ENCODE measurements around the gene TTLL10.

TTLL10 gene

DNA sequence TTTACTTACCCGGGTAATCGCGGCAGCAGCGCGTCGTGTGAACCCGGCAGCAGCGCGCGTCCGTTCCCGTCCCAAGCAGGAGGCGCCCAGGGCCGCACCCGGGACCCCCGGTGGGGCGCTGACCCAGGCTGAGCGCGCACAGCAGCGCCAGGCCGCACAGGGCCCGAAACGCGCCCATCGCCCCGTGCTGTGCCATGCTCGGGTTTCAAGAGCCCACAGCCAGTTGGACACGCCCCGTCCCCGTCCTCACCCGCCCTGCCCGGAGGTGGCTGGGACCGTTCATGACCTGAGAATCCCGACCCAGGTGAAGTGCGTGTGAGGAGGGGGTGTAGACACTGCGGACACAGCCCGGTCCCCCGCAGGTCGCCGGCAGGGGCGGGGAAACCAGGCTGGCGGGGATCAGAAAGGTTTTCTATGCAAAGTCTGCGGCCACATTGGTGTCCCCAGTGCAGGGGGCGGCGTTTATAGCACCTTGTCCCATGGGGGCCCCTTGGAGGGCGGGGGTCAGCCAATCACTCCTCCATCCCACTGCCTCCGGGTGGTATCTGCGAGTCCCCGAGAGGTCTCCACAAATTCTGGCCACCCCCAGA is 32.8 kb downstream of the TTLL10 start, which contains the start of gene TNFRSF18:
TNFRSF18 (minus strand) TSS at position 217 of the 590 bp plus-strand sequence; CDS start at position 196, 21 bp downstream.
- DNase-seq (ENCODE audit: low read depth), result no peak

DNA sequence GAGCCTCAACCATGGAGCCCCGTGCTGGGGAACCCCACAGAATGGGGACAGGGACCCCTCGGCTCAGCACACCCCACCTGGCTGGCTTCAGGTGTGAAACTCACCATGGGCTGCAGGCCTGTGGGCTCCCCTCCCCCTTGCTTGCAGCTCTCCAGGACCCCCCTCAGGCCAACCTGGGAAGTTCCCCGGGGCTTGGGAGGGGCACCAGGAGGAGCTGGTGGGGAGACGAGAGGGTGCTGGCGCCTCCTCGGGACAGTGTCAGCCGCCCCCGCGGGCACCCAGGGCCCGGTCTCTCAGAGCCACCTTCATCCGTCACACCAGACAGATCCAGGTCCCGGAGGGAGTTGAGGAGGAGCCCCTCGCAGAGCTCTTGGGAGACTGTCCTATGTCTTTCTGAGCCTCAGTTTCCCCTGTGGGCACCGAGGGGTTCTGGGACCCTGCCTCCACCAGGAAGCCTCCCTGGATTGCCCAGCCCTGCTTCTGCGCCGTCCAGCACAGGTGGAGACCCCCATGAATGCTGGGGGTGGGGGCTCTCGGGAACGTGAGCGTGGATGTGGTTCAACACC is 33.4 kb downstream of the TTLL10 start:
- DNase-seq (ENCODE audit: low read depth), result no peak

DNA sequence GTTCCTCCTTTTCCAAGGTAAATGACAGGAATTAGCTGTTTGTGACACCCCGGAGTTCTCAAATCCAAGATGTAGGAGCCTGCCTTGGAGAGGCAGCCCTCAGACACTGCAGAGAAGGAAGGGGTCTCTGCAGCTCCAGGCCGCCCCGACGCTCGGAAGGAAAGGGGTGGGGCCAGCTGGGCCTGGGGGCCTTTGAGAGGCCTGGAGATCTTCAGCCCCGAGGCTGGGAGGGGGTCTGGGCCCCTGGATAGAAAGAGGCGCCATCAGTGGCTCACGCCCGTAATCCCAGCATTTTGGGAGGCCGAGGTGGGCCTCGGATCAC is 33.9 kb downstream of the TTLL10 start:
- DNase-seq (ENCODE audit: low read depth), result no peak

DNA sequence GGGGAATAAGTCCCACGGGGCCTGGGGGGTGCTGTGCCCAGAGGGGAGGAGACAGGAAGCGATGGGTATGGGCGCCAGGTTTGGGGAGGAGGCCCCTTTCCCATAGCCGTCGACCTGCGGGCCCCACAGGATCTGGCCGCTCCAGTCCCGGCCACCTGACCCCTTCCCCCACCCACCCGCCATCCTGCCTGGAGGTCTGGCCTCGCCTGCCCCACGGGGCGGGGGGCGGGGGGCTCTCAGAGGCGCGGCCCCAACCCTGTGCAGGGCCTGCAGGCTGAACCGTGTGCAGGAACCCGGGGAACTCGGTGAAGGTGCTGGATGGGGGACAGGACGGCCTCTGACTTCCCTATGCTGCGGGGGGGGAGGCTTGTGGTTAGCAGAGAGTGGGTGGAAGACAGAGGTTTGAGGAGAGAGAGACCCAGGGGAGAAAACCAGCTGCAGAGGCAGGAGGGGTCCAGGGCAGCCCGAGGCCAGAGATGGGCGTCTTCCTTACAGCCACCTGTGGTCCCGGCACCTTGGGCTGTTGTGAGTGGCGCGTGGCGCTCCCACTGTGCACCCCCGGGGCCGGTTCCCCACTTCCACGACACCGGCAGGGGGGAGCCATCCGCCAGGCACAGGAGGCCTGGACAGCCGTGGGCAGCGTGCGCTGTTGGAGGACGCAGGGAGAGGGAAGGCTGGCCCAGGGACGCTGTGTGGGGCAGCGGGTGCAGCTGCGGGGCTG is 35.2 kb downstream of the TTLL10 start:
- no peak for DNase-seq (ENCODE audit: low read depth)

DNA sequence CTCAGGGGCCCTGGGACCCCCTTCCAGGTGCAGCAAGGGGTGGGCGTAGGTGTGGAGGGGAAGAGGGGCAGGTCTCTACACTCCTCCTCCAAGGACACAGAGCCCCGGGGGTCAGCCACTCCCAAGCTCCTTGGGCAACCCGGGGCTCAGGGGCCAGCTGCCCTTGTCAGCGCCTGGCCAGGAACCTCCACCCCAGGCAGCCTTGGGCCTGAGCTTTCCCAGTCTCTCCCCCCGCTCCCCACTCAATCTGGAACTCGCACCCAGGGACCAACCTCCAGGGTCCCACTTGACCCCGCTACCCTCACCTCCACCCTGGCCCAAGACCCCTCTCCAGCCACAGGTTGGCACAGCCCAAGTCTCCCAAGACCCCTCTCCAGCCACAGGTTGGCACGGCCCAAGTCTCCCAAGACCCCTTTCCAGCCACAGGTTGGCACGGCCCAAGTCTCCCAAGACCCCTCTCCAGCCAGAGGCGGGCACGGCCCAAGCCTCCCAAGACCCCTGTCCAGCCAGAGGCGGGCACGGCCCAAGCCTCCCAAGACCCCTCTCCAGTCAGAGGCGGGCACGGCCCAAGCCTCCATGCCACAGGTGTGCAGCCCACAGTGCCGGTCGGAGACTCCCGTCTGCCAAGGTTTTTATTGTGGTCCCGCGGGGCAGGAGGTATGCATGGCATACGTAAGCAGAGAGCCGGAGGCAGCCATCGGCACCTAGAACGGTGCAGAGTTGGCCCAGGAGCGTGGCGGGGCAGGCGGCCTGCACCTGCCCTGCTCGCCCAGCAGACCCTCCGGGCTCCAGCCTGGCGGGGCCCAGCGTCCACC is 37.3 kb downstream of the TTLL10 start:
- DNase-seq (ENCODE audit: low read depth), result no peak

DNA sequence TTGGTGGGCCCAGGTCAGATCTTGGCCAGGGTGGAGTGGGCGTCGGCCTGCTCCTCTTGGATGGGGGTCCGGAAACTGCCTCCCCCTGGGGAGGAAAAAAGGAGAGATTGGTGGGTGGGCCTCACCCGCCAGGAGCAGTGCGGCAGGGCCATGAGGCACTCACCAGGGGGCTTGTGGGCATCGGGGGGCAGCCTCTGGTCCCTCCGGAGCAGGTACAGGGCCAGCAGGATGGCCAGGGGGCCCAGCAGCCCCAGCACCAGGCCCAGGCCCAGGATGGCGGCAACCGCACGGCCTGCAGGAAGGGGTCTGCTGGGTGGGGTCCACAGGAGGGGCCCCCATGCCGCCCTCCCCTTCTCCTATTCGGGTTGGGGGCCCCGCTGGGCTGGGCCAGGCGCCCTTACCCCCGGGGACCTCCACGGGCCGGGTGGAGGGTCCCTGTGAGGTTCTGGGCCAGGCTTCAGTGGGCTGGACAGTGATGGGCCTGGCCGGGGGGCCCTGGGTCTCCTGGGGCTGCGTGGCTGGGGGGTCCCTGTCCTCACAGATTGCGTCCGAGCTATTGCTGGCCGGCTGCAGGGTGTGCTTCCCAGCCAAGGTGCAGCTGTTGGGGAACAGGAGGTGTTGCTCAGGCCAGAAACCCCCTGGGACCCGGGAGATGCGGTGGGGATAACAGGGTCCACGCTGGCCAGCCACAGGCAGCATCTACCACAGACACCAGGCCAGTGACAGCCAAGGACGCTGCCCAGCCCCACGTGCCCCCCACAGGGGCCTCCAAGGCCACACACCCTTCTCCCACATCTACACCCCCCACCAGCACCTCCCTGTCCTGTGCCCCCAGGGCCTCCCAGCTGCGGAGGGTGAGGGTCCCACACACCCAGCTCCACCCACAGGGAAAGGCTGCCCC is 38.1 kb downstream of the TTLL10 start:
- no peak for DNase-seq (ENCODE audit: low read depth)

DNA sequence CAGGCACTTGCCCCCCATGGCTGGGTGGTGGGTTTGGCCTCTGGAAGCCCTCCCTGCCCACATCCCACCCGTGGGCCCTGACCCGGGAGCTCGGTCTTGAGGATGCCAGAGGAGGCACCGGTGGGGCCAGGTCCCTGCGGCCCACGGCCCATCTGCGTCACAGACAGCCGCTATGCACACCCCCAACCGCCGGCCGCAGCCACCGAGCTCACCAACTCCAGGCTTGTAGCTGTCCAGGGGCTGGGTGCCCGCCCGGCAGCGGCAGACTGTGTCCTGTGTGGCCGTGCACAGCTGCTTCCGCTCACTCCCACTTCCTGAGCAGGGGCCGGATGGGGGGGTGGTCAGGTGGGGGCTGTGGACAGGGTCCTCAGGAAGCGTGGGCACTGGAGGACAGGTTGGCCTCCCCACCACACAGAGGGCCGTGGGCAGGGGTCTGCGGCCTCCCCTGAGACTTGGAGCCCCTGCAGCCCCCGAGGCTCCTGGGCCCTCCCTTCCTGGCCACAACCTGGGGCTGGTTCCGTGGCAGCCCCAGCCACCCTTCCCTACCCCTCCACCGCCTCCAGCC is 39.2 kb downstream of the TTLL10 start:
- no peak for DNase-seq (ENCODE audit: low read depth)

DNA sequence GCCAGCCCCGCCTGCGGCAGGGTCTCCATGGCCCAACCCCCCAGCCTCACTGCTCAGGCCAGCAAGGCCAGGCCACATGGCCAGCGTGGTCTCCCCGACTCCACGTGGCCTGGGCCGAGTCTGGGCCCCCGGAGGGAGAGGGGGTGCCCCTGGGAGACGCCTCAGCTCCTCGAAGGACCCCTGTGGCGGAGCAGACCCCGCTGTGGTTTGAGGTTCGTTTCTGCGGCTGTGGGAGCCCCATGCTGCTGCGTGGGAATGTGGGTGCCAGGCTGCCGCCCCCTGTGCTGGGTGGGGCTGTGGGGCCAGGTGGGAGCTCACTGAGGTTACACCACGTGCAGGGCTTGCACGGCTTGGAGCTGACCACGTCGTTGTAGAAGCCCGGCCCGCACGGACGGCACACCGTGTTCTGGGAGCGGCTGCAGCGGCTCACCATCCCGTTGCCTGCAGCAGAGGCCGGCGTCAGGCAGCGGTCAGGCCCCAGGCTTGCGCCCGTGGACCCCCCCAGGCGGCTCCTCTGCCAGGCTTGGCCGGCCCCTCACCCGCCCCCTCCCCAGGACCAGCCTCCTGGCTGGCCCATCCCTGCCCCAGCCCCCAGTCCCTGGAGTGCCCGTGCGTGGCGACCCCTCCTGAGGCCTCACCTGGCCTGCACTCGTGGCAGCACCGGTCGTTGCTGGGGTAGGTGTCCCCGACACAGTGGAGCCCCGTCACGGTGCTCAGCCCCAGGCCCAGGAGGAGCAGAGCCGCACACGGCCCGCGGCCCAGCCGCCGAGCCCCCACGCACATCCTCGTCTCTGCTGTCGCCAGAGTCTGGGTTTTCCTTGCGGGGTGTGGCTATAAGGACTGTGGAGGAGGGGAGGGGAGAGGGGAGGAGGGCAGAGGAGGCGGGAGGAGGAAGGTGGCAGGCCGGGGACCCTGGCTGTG is 39.9 kb downstream of the TTLL10 start, which contains the start of gene TNFRSF4:
TNFRSF4 (minus strand) TSS at position 809 of the 921 bp plus-strand sequence; CDS start at position 783, 26 bp downstream.
- DNase-seq (ENCODE audit: low read depth), result no peak

DNA sequence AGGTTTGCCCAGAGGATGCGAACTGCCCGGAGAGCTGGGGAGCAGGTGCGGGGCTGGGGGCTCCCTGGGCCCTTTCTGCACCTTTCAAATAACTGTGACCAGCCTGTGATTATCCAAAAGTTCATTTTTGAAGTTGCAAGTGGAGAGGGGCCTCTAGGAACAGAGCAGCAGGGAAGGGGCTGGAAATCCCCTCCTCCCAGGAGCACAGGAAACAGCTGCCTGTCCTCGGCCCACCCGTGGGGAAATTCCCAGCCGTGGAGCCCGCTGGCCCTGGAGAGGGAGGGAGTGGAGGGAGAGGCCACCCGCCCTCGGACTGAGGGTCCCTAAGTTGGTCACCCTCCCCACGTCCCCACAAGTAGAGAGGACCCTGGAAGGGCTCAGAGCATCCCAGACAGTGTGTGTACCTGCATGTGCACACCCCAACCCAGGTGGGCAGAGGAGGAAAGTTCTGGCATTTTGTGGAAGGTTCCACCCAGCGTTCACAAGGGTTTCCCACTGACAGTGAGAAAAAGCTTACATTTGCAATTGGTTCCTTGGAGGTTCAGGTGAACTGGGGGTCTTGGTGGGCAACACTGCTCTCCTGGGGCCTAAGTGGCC is 41.5 kb downstream of the TTLL10 start:
- no peak for DNase-seq (ENCODE audit: low read depth)

DNA sequence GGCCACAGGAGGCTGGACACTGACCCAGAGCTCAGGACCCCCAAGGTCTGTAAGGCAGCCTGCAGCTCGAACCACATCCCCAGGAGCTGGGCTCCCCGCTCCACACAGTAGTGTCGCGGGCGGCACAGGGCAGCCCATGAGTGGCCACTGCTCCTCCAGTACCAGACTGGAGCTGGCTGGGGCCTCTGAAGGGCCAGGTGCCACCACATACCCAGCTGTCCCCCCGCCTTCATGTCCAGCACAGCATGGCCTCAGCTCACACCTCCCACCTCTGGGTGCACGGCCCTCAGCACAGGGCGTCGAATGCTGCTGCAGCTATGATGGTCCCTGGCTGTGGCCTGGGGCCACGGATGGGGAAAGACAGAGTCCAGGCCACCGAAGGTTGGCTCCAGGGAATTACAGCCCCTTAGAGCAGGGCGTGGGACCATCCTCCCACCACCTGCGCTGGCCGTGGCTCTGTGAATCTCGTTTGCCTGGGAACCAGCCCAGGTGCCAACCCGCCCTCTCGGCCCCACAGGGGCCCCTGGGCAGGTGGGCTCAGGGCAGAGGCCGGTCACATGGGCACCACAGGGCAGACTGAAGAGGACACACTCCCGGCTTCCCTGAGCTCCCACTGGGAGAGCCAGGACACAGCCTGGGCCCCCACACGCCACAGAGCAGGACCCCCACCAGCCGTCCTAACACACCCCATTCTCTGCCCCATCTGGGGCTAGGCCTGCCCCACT is 42.4 kb downstream of the TTLL10 start:
- no peak for DNase-seq (ENCODE audit: low read depth)

DNA sequence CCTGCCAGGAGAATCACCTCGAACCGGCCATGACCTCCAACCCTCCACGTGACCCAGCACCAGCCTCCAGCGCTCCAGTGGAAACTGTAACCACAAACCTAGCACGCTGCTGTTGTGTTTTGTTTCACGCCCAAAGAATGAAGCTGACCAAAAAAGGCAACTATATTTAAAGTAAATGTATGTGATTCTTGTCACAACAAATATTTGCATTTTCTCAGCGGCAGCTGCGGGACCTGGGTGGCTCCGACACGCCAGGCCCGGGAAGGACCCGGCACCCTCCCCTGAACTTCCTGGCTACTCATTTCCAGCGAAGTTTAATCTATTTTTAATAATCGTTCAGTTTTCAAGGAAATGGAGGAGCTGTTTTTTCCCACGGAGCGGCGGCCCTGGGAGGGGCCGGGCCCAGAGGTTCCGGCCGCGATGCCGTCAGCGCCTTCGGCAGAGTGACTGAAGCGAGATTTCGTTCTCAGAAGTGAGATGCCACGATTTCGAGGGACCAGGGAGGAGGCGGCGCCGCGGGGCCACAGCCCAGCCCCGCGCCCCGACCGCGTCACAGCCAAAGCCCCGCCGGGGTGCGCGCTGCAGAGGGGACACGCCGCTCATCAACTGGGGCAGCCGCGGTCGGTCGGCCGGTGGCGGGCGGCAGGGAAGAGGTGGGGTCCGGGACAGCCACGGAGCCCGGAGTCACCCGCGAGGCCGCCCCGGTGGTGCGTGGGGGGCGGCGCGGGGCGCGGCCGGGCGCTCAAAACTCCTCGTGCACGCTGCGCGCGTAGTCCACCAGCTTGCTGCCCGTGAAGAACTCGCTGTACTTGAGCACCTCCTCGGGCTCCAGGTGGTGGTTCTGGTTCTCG is 43.3 kb downstream of the TTLL10 start:
- DNase-seq (ENCODE audit: low read depth), result no peak

DNA sequence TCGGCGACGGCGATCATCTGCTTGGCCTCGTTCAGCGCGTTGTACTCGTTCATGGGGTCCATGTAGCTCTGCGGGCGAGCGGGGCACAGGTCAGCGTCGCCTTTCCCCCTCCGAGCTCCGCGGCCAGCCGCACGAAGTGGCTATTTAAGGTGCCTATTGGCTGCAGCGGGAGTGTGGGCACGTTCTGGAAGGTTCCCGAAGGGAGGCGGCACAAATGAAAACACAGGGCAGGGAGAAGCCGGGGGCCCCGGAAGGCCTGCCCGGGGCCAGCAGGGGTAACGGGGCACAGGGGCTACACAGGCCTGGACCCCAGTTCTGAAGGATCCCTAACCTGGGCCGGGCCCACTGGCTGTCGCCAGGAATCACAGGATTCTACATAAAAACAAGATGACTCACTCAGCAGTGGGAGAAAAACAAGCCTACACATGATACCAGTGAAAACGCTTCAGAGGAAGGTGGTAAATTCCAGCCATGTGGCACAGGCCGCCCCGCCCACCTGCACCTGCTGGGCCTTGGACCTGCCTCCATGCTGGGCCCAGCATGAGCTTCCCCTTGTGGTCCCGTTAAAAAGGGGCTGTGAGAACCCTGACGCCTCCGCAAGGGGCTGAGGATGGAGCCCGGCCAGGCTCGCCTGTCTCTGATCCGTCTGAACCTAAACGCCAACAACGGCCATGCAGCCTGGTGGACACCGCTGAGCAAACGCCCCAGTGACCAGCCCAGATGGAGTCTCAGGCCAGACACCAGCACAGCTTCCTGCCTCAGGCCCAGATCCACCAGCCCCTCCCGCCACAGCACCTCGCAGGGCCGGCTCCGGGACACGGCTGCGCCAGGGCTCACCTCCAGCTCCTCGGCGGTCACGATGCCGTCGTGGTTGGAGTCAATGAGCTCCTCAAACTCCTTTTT is 44.2 kb downstream of the TTLL10 start:
- no peak for DNase-seq (ENCODE audit: low read depth)

DNA sequence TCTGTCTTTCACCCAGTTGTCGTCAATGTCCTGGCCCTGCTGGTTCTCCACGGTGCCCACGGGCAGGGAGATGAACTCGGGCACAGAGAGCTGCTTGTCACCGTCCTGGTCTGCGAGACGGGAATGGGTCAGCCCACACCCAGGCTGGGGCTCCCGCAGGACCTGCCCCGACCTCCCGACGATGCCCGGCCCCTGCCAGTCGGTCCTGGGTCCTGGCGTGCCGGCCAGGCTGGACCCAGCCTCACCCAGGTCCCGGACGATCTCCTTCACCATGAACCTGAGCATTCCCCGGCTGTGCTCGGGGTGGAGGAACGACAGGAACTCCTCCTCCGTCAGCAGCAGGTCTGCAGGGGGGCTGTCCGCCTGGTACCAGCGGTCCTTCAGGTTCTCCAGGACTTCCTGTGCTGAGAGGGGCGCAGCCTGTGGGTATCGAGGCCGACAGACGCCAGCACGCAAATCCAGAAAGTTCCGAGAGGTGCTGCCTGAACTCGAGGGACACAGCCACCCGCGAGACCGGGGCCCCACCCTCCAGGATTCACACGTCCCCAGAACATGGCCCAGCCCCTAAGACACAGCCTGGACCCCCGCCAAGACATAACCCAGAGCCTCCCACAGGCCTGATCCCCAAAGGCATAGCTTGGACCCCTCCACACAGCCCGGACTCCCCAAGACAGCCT is 45.0 kb downstream of the TTLL10 start:
- no peak for DNase-seq (ENCODE audit: low read depth)

DNA sequence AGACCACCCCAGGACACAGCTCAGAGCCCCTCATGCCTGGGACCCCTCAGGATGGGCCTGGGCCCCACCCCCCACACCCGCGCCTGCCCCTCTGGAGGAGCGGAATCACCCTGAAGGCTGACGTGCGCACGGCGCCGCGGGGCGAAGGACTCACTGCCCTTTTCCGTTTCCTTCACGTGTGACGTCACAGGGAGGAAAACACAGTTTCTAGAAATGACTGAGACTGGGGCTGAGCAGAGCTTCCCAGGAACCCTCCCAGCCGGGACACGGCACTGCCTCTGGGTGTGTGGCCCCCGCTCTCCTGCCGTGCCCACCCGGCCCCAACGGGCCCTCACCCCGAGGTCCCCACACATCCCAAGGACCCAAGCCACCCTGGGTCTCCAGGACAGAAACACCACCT is 45.7 kb downstream of the TTLL10 start:
- no peak for DNase-seq (ENCODE audit: low read depth)

DNA sequence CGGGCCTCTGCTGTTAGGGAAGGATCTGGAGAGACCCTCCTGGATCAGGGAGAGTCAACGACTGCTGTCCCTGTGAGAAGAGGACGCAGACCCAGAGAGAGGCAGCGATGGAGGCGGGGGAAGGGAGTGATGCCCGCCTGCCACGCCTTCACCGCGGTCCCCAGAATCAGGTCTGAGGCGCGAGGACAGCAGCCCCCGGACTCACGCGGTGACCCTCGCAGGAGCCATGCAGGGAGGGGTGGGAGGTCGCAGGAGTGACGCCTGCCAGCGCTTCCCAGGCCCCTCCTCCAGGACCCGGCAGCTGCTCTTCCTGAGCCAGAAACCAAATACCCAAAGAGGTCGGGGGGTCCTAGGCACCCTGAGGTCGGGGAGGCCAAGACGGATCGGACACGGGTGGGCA is 46.5 kb downstream of the TTLL10 start:
- no peak for DNase-seq (ENCODE audit: low read depth)

DNA sequence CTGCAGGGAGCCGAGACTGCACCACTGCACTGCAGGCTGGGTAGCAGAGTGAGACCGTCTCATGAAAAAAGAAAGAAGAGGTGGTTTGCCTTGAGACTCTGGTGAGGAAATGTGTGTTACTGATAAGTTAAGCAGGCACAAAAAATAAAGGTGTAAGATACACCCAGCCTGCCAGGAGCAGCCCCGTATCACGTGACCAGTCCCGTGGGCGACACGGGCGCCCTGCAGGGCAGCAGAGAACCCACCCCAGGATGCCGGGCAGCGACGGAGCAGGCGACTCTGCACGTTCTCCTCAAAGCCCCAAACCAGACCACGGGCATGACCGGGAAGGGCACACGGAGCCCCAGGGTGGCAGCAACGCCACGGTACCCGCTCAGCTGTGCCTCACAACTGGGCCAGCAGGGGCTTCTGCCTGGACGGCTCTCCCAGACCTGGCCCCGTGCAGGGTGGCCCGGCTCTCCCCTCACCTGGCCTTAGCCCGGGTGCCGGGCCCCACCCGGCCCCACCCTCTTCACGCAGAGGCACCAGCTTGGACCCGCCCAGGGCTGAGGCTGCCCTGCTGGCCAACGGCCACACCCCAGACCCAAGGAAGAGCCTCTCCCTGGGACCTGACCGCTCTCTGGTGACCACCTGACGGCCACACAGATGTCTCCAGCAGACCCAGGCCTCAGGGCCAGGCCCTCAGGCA is 48.4 kb downstream of the TTLL10 start:
- no peak for DNase-seq (ENCODE audit: low read depth)

Data from HS-27A (cell line).